ENCODE results near the gene PDPK1. TPM values are rescaled to one million over a fixed set of nuclear protein-coding genes. Genes with fewer than 3 reads are reported as not detected.

PDPK1 gene
- polyA plus RNA-seq, 1 experiment = 25.0 TPM

DNA sequence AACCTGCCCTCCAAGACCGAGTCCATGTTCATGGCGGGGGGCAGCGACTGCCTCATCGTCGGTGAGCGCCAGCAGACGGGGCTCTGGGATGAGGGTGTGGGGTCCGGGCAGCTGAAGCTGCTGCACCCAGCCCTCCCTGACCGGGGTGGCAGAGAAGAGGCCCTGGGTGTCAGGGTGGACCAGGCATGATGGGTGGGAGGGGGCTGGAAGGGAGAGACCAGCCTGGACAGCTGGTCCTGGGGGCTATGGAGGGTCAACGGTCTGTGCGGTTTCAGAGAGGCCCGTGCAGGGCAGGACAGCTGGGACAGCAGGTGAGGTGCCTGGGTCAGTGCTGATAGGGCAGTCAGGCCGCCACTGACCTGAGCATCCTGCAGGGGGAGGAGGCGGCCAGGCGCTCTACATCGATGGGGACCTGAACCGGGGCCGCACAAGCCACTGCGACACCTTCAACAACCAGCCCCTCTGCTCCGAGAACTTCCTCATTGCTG, 37.3 kb upstream of the PDPK1 start:
- Histone ChIP-seq H3K36me3 (ENCODE audit: control insufficient read depth, insufficient read depth, low read length) (peaks cover 33% of the 10 kb centered on the region), H3K27me3 (ENCODE audit: control insufficient read depth, insufficient read depth, low read length) (no peaks in the 10 kb centered on the region), H3K4me3 (ENCODE audit: low read depth, low read length) (no peak overlapping the region)
- DNase-seq (ENCODE audit: low read depth) = no peak
- TF ChIP-seq, protein P1, sequence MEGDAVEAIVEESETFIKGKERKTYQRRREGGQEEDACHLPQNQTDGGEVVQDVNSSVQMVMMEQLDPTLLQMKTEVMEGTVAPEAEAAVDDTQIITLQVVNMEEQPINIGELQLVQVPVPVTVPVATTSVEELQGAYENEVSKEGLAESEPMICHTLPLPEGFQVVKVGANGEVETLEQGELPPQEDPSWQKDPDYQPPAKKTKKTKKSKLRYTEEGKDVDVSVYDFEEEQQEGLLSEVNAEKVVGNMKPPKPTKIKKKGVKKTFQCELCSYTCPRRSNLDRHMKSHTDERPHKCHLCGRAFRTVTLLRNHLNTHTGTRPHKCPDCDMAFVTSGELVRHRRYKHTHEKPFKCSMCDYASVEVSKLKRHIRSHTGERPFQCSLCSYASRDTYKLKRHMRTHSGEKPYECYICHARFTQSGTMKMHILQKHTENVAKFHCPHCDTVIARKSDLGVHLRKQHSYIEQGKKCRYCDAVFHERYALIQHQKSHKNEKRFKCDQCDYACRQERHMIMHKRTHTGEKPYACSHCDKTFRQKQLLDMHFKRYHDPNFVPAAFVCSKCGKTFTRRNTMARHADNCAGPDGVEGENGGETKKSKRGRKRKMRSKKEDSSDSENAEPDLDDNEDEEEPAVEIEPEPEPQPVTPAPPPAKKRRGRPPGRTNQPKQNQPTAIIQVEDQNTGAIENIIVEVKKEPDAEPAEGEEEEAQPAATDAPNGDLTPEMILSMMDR (IDR thresholded peaks at IDR 0.05; ENCODE audit: insufficient read depth, low read depth, low read length) = no peak
- POLR2A ChIA-PET = no interaction called here
- CTCF ChIA-PET = interaction anchor here (0.7 to 3.8 kb wide), 23 partner anchors 8 to 352 kb away, joined by 3 to 63 read pairs (median 5); partner anchors contain the start of genes ECI1, NTN3, RAB26 and TBC1D24

DNA sequence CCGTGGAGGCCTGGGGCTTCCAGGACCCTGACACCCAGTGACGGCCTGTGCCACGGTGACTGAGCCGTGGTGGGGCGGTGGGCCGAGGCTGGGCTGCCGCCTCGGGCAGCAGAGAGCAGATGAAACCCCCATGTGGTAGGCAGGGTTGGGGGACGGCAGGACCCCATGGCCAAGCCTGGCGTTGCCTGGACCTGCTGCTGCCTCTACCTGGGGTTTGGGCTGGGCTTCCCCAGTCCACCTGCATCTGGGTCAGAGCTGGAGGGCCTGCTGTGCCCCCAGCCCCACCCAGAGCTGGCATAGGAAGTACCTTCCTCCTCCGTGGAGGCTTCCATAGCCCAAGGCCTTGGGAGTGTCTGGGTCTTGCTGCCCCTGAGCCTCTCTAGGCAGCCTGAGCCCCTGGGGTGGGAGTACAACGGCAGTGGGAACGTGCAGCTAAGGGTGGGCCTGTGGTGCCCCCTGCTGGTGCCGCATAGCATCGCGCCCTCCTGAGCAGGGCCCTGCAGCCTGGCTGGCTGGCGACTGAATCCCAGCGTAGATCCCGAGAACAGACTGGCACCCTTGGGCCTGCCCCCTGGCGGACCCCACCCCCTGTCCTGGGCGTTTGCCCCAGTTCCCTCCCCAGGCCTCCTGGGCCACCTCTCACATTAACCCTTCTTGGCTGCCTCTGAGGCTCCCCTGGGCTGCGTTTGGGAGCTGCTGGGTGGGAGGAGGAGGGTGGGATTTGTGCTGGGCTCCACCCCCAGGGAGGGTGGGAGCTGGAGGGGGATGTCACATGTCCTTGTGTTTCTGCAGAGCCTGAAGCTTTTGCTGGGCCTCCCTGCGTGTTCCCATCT, 36.7 kb upstream of the PDPK1 start:
- CTCF ChIA-PET = interaction anchor here (0.7 to 3.8 kb wide), 29 partner anchors 9 to 353 kb away, joined by 3 to 63 read pairs (median 4); partner anchors contain the start of genes ECI1, NTN3, RAB26 and TBC1D24
- H3K36me3 ChIP-seq (ENCODE audit: control insufficient read depth, insufficient read depth, low read length) = peaks cover 31% of the 10 kb centered on the region
- no peaks in the 10 kb centered on the region for H3K27me3 ChIP-seq (ENCODE audit: control insufficient read depth, insufficient read depth, low read length)
- DNase-seq (ENCODE audit: low read depth) = no peak
- POLR2A ChIA-PET = no interaction called here
- TF ChIP-seq, protein P1 (IDR thresholded peaks at IDR 0.05; ENCODE audit: insufficient read depth, low read depth, low read length) = peak; percentile 98
- no peak overlapping the region for H3K4me3 ChIP-seq (ENCODE audit: low read depth, low read length)

DNA sequence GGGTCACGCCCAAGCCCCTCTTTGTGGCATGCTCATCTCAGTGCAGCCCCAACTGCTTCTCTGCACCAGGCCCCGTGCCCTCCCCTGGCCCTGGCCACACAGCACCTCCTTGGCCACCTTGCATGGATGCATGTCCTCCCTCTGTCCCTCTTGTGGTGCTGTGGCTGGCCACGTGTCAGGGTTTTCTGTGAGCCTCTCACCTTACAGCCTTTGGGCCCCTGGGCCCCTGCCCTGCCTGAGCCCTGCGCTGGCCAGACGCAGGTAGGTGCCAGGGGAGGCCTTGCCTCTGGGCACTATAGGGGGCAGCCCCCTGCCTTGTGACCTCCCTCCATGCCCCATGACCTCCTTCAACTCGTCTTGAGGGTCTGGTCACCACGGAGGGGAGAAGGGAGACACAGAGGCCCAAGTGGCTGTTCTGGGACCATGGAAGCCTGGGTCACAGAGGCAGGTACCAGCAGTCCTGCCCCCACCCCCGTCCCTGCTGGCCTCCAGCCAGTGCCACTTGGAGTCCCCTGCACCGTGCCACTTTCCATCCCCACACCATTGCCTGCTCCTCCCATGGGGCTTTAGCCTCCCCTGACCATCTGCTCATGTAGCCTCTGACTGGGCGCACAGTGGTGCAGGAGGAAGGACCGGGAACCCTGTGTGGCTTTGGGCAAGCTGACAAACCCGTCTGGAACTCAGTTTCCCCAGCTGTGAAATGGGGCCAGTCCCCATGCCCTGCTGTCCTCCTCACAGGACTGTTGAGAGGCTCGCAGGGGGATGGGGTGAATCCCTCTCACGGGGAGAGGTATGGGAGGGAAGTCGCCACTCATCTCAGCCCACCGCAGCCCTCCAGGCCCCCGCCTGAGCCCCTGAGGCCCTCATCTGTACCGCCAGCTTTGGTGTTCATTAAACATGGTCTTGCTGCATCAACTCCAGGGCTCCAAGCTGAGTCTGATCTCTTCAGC, 35.6 kb upstream of the PDPK1 start:
- Histone ChIP-seq H3K27me3 (ENCODE audit: control insufficient read depth, insufficient read depth, low read length) (no peaks in the 10 kb centered on the region), H3K4me3 (ENCODE audit: low read depth, low read length) (no peak overlapping the region), H3K36me3 (ENCODE audit: control insufficient read depth, insufficient read depth, low read length) (peaks cover 22% of the 10 kb centered on the region)
- DNase-seq (ENCODE audit: low read depth) = no peak
- ChIA-PET POLR2A (no interaction called here), CTCF (interaction anchor here (0.8 to 3.8 kb wide), 26 partner anchors 8 to 354 kb away, joined by 3 to 63 read pairs (median 4); partner anchors contain the start of genes ABCA3, NTN3, RAB26 and TBC1D24)
- TF ChIP-seq, protein P1 (IDR thresholded peaks at IDR 0.05; ENCODE audit: insufficient read depth, low read depth, low read length) = no peak

- ChIA-PET CTCF (interaction anchor here (0.7 to 1.4 kb wide), 2 partner anchors 20 to 155 kb away, joined by 3 to 4 read pairs; no protein-coding TSS in a partner anchor), POLR2A (no interaction called here)
- Histone ChIP-seq H3K36me3 (ENCODE audit: control insufficient read depth, insufficient read depth, low read length) (peaks cover 2% of the 10 kb centered on the region; the same call in 1 of the 2 replicates), H3K4me3 (ENCODE audit: low read depth, low read length) (no peak overlapping the region), H3K27me3 (ENCODE audit: control insufficient read depth, insufficient read depth, low read length) (no peaks in the 10 kb centered on the region)
- no peak for DNase-seq (ENCODE audit: low read depth)
- TF ChIP-seq, protein P1 (IDR thresholded peaks at IDR 0.05; ENCODE audit: insufficient read depth, low read depth, low read length) = no peak
These were observed 32.1 kb upstream of the PDPK1 start for GRCh38 chr16:2505695-2506094.
